Stimulated activated CD4-positive, alpha-beta T cell treated with anti-CD3 and anti-CD28 coated beads, Interleukin-2, amount 100 ng/mL, for 4 hours (primary cell): ENCODE data around the gene HDAC8.
"Not testable (repeated sequence)": the region's sequence is repeated elsewhere in the genome, so short reads cannot be mapped to it uniquely, and the experiment has no call there.

Experiments
- DNase-seq: peaks from one replicate; pipeline ENCODE4 v3.0.0-alpha.2; 2020; ENCODE audit warnings: low read depth

HDAC8 gene

DNA sequence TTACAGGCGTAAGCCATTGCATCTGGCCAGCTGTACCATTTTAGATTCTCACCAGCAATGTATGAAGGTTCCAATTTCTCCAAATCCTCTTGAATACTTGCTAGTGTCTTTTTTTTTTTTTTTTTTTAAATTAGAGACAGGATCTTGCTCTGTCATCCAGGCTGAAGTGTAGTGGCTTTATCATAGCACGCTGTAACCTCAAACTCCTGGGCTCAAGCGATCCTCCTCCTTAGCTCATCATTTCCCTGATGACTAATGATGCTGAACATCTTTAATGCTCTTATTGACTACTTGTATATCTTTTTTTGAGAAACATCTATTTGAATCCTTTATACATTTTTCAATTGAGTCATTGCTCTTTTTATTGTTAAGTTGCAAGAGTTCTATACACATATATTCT, 40.3 kb downstream of the HDAC8 start:
- DNase-seq = no peak

DNA sequence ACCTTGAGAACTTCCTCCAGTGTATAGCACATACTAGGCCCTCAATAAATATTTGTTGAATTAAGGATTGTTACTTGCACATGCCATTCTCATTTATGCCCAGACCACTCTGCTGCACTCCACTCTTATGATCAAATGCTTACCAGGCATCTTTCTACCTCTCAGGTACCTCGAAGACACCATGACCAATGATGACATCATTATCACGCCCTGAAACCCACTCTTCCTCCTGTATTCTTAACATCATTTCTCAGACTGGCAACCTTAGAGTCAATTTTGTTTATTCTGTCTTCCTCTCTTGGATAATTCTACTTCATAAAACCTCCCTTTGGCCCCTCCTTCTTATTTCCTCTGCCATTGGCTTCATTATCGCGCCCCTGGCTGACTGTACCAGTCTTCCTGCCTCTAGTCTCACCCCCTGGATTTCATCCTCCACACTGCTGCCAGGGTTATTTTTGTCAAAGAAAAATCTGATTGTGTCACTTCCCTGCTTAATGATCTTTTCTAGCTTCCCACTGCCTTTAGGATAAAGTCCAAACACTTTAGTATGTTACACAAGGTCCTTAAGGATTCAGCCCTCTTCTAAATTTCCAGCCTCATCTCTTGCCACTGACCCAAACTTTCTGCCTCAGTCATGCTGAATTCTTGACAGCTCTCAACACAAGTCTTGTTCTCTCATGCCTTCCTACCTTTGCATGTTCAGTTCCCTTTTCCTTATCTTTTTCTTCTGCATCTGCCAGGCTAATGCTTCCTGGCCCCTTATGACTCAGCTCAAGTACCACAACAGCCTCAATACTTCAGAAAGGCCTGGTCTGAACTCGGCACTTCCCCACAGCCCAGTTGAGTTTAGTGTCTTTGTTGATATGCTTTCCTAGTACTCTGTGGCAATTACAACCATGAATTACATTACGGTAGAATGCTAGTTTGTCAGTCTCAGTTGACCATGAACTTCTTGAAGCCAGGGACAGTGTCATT, 45.8 kb downstream of the HDAC8 start:
- no peak for DNase-seq

DNA sequence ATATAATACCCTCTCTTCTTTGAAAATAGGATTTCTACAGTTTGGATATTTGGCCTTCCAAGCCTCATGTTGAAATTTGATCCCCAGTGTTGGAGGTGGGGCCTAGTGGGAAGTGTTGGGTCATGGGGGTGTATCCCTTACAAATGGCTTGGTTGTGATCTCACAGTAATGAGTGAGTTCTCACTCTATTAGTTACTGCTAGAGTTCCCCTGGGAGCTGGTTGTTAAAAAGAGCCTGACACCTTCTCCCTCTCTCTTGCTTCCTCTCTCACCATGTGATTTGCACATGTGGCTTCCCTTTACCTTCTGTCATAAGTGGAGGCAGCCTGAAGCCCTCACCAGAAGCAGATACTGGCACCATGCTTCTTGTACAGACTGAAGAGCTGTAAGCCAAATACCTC, 73.9 kb downstream of the HDAC8 start:
- no peak for DNase-seq

DNA sequence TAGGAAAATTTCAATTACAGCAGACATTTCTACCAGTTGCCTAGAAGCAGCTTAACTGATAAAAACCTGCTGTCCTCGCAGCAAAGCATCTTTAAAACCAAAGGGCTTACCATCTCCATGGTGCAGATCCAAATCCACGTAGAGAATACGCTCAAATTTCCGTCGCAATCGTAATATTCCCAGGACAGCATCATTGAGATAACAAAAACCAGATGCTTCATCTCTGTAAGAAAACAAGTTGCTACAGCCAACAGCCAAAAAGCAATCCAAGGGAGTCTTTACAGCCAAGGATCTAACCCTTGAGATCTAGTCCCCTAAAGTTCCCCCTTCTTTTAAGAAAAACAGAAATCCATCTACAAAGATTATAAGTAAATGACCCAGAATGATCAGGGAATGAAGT, 77.6 kb downstream of the HDAC8 start:
- DNase-seq = no peak

DNA sequence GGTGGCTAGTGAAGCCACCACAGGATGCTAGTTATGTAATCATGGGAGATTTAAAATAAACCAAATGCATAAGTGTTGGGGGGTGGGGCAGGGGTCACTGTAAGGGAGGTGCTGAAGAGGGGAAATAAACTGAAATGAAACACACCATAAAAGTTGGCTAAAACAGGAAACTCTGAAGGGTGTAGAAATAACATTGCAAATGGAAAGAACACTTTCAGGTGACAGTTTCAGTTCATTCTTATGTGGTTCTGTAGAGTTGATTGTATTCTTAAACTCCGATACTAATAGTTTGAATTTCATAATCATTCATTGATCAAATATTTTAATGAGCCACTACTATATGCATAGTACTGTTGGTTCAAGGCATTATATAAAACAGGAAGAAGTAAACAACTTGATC, 80.1 kb downstream of the HDAC8 start:
- no peak for DNase-seq

DNA sequence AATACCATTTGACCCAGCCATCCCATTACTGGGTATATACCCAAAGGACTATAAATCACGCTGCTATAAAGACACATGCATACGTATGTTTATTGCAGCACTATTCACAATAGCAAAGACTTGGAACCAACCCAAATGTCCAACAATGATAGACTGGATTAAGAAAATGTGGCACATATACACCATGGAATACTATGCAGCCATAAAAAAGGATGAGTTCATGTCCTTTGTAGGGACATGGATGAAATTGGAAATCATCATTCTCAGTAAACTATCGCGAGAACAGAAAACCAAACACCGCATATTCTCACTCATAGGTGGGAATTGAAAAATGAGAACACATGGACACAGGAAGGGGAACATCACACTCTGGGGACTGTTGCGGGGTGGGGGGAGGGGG, 82.4 kb downstream of the HDAC8 start:
- DNase-seq = not testable (repeated sequence)

DNA sequence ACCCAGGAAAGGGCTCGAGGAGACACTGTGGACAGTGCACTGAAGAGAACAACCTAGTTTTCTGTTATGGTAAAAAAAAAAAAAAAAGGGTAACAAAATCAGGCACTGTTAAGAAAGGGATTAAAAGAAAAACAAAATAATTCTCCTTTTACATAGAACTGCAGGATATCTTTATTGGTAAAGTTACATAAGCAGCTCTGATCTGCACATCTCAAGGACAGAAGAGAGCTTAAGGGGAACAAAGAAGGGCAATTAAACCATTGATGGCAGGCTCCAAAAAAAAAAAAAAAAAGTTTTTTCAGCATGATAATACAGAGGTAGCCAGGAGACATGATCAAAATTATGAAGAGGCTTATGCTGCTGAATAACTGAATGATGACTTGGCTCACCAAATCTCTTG, 85.0 kb downstream of the HDAC8 start:
- no peak for DNase-seq

DNA sequence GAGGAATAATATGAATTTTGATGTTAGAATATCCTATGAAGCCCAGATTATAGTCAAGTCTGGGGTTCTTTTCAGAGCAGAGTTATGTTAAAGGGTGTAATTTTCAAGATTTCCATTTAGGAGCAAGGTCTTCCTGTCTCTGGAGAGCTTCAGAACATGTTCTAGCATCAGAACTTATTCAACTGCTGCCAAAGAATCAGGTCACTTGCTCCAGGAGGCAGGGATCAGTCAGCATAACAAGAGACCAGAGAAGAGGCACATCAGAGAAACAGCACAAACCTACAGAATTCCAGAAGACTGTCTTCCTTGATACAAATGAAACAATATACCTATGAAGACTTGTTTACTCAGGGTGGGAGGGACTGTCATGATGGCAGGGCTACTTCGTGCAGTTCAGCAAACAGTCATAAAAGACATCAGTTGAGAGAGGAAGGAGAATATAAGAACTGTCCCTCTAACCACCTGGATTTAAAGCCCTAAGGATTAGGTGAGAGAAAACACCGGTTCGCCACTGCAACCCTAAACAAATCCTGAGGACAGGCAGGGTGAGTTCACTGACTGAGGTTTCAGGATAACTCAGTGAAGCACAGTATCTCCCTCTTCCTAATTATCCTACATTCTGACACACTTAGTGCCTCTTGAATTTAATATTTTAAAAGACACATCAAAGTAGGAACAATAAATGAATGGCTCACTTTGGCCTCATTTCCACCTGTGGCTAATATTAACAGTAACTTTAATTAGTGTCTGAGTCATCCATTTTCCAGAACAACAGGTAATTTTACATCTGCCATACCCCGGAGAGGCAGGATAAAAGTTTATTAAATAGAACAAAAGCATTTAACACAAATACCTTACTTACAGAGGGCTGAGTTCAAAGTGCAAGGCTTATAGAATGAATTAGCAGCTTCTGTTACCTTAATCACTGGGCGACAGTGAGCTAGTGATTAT, 93.0 kb downstream of the HDAC8 start:
- DNase-seq = no peak

DNA sequence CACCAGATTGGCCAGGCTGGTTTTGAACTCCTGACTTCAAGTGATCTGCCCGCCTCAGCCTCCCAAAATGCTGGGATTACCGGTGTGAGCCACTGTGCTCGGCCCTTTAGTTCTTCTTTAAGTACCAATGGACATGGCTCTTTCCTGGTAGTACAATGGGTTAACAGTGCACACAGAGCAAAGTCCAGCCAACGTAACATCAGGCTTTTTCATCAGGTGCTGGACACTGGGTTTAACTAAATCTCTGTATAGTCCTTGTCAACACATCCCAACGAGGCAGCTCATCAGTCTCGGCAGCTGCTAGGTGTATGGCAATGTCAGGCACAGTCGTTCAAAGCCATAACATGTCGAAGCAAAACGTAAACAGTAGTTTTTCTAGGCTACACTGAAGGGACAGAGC, 93.8 kb downstream of the HDAC8 start:
- DNase-seq = no peak

DNA sequence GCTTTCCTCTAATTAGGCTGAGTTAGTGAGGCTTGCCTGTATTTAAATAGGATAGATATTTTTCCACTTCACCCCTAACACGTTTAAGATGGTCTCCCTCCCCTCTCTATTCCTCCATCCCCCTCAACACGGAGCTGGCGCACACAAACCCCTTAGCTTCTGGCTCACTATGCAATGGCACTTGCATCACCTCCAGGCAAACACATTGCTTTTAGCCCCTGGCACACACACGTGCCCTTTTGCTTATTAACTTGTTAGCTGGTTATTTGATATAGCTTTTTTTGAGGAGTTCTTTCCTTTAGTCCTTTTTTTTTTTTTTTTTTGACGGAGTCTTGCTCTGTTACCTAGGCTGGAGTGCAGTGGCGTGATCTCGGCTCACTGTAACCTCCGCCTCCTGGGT, 94.3 kb downstream of the HDAC8 start:
- no peak for DNase-seq

DNA sequence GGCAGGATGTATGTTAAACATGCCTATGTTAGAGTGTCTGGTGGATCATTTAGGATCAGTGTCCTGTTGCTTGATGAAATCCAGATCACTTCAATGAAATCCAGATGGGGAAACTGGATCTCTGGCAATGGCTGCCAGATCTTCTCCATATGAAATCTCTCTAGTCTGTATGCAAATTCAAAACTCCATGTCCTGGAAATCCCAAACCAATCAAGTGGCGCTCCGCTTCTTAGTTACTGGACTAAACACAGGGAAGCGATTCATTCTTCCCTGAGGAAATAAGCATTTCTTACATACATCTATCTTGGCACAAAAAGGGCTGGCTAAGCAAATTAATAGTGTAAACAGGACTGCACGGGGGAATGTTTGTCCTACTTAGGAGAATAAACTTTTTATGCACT, 94.9 kb downstream of the HDAC8 start:
- no peak for DNase-seq

DNA sequence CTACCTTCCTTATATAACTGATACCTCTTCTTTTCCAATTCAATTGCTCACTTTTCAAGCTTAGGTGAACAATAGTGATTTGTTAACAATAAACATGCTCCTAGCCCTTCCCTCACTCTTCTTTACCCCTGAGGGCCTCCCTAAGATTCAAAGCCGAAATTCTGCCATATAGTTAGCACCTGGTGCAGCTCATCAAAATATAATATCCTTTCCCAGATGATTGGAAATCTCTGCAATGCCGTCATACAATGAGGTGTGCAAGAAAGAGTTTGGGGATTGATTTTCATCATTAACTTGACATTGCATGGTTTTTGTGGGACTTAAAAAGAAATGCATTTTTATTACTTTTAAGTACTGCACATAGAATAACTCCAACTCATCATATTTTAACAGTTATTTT, 95.3 kb downstream of the HDAC8 start:
- no peak for DNase-seq

DNA sequence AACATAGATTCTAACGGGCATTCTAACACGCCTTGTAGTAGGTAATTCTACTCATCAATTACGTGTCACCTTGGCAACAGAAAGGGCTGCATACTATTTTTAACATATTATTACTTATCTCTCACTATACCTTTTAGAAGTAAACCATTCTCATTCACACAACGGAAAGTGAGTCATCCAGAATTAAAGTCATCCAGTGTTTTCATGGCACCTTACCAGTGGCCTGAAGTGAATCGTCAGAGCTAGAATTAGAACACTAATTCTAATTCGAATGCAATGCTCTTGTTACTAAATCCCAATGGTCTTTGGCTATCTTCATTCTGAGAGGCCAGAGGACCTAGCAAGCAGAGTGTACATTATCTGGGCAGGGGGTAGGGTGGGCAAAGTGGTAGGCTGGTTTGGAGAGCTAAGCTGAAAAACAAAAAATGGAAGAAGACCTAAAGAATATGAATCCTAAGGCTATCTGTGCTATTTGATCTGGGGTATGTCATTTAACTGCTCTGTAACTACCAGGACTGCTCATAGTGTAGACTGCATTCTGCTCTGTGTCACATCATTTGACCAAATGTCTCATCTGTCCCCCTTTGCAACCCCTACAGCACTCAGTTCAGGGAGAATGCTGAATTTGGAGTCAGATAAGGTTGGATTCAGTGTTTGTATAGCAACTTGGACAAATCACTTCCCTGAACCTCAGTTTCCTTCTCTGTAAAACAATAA, 96.5 kb downstream of the HDAC8 start:
- DNase-seq = no peak

DNA sequence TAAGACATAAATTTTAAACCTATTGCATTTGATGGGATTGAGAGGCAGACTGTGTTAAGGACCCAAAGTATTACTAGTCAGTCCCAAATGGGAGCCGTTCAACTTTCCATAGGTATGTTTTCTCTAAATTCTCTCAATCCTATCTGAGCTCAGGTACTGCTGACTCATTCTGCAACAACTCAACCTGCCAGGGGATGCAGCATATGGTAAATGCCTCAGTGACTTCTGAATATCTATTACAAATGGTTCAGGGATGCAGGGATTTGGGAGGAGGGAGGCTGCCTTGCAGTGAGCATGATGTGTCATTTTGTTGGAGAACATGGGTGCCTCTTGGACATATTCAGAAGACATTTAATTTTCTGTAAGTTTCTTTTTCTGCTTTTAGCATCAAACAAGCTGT, 97.3 kb downstream of the HDAC8 start:
- DNase-seq = no peak

DNA sequence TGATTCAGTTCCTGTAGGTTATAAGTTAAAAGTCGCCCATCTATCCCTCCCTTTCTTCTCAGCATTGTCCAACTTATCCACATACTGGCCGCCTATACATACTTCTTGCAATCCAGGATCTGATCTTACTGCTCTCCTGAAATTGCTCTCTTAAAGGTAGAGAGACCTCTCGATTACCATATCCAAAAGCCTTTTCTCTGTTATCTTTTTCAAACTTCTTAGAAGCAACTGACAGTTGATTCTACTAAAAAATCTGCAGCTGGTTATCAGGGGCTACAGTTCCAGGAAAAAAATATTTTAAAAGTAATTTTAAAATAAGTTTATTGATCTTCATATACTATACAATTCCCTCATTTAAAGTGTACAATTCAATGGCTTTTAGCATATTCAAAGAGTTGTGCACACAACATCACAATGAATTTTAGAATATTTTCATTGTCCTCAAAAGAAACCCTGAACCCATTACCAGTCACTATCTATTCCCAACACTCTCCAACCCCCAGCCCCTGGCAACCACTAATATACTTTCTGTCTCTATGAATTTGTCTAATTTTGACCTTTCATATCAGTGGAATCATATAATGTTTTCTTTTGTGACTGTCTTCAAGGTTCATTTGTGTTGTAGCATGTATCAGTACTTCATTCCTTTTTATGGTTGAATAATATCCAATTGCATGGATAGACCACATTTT, 102.0 kb downstream of the HDAC8 start:
- DNase-seq = no peak

DNA sequence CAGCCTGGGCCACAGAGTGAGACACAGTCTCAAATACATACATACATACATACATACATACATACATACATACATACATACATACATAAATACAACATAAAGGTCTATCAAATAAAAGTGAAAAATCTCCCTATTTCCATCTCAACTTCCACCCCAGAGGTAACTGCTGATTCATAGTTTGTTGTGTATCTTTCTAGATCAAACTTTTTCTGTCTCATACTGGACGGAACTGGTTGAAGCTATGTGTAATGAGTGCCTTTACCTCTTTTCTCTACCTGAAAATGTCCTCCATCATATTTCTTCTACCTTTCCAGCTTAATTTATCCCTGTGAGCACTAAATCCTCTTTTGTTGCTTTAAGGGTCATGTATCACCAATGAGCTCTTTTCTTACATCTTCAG, 102.5 kb downstream of the HDAC8 start:
- no peak for DNase-seq

DNA sequence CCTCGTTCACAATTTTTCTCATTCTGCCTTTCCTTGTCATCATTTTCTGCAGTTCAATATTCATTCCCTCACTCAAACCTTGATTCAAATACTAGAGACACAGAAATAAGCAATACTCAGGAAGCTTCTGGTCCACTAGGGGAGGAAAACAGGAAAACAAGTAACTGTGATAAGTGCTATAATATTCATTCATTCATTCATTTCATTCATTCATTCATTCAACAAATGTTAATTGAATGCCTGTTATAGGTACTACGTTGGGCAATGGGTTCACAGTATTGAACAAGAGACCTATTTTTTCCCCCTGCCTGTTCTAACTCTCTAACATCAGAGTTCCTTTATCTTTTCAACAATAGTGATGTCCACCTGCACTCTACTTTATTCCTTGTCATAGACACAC, 104.0 kb downstream of the HDAC8 start:
- DNase-seq = no peak

DNA sequence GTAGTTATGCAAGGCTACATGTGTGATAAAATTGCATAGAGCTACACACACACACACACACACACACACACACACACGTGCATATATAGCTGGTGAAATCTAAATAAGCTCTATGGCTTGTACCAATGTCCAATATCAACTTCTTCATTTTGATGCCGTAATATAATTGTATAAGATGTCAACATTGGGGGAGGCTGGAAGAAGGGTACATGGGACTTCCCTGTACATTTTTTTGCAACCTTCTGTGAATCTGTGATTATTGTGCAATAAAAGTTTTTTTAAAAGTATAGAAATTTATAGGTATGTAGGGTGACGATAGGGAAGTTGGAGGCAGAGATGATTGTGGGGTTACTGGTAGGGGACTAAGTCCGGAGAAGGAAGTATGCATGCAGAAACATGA, 105.5 kb downstream of the HDAC8 start:
- no peak for DNase-seq

DNA sequence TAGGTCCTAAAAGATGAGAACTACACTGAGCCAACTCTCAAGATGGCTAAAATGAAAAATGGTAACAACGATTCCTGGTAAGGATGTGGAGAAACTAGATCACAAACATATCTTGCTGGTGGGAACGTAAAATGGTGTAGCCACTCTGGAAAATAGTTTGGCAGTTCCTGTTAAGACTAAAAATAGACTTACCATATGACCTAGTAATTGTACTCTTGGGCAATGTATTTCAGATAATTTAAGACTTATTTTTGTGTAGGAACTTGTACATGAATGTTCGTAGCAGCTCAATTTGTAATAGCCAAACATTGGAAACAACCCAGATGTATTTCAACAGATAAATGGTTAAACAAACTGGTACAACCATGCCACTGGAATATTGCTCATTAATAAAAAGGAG, 106.2 kb downstream of the HDAC8 start:
- DNase-seq = no peak

DNA sequence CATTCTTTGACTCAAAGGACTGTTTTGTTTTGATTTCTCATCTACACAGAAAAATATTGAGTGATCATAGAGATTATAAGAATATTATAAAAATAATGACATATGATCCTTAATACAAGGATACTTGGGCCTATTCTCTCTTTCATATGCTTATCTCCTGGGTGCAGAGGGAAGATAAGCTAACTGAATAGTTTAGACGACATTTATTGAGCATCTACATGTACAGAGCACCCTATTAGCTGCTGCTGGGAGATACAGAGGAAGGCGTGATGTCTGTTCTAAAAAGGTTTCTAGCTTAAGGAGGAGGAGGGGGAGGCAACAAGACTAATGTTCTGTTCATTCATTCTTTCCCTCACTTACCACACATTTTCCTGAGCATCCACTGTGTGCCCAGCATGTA, 106.8 kb downstream of the HDAC8 start:
- DNase-seq = no peak

DNA sequence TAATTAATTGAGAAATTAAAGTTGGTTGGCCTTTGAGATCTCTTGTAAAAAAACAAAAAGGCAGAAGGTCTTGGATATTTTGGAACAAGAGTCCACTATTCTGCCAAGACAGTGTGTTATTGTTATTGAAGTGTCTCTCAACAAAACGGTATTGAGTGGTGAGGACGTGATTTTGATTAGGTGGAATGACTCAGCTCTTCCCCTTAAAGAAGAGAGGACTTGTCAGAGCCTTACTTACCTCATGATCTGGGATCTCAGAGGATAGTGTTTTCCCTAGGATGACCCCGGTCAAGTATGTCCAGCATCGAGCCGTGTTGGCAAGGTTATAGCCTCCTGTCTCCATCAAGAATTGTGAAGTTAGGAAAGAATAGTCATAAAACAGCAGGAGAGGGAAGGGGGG, 110.9 kb downstream of the HDAC8 start:
- no peak for DNase-seq

DNA sequence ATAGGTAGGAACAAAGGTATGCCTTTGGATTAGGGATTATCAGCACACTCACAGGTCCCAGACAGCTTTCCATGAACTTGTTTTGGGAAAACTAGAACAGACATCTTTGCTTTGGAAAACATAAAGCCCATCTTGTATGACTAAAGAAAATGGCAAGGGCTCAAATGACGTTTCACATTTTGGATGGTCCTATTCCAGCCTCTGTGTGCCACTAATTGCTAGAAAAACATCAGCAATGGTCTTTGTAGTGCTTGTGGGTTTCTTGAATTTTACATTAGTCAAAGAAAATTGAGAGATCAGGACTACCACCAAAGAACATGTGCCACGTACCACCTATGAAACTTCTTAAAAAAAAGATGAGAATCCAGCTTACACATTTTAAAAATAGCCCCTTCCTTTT, 111.4 kb downstream of the HDAC8 start:
- no peak for DNase-seq
